Superior temporal gyrus (tissue), 1 donor: ENCODE results near the gene NT5M.

Source experiments
- DNase-seq: peaks from one replicate; pipeline ENCODE4 v3.0.0-alpha.2; 2016; ENCODE audit errors: extremely low spot score

NT5M gene

DNA sequence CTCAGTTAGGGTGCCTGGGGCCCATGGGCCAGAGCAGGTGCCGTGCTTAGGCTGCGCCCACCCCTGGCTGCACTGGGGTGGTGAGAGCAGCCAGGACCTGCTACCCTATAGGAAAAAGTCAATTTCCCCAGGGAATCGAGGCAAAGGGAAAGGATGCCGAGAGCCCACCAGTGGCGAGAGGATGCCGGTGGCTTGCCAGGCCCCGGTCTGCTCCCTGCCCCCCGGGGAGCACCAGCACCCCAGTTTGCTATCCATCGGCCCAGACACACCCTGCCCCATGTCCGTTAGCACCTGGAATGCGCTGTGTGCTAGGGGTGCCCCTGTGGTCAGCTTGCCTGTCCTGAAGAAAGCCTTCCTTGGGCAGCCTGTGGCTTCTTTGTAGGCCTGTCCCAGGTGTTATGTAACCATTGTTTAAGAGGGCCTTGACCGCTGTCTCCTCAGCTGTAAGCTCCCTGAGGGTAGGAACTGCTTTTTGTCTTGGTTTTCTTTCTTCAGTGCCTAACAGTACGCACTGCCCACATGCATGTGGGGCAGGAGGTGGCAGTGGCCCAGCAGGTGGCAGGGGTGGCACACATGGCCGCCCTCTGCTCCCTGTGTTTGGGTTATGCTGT, 40.8 kb downstream of the NT5M start:
- no peak for DNase-seq

DNA sequence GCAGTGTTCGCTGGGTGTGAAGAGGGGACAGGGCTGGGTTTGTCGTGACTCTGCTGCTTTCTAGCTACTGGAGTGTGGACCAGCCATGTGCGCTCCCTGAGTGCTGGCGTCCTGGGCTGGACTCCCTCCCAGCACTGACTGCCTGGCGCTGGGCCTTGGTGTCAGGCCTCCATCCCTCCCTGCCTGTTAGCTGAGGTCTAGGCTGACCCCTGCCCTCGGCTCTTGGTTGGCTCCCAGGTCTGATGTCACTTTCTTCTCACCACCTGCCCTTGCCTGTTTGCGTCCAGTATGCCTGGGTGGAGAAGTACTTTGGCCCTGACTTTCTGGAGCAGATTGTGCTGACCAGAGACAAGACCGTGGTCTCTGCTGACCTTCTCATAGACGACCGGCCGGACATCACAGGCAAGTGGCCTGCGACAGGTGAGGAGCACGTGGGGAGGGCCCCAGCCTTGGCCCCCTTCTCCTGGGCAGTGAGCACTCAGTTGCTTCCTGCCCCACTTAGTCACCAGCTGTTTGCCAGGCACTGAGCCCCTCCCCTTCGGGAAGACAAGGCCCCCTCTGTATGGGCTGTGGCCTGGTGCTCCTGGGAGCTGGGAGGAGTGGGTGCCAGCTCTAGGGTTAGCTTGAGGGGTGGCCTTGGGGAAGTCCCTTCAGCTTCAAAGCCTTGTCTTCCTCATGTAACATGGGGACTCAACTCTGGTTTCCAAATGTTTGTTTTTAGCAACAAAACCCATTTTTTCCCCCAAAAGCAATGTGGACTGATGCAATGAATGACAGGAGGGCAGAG, 41.5 kb downstream of the NT5M start:
- DNase-seq, result no peak

DNA sequence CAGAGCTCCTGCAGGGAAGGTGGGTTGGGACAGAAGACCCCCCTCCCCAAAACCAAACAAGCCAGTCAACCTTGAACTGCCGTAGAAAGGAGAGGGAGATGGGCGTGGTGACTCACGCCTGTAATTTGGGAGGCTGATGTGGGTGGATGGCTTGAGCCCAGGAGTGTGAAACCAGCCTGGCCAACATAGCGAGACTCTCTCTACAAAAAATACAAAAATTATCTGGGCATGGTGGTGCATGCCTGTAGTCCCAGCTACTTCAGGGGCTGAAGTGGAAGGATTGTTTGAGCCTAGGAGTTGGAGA, 42.1 kb downstream of the NT5M start:
- DNase-seq, result no peak

DNA sequence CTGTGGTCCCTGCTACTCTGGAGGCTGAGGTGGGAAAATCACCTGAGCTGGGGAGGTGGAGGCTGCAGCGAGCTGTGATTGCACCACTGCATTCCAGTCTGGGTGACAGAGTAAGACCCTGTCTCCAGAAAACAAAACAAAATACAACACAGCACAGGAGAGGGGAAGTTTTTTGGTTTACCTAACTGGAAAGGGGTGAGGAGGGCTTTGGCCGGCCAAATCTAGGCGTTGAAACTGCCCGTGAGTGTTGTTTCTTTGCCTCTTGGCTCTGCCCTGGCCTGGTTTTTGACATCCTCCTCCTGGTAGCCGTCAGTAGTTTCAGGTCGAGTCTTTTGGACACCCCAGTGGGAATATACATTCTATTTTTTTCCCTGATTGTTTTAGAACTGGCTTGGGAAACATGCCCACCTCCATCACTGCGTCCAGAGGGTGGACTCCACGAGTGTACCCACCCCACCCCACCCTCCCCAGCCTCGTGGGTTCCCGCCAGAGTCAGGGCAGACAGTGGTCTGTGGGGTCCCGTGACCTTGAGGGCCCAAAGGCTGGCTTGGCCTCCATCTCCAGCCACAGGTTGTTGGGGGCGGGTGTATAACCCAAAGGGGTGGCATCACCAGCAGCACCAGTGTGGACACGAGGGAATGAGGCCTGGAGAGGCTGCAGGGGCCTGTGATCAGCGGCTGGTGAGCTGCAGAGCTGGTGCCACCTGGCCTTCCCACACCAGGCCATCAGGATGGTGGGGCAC, 42.7 kb downstream of the NT5M start:
- DNase-seq, result no peak

DNA sequence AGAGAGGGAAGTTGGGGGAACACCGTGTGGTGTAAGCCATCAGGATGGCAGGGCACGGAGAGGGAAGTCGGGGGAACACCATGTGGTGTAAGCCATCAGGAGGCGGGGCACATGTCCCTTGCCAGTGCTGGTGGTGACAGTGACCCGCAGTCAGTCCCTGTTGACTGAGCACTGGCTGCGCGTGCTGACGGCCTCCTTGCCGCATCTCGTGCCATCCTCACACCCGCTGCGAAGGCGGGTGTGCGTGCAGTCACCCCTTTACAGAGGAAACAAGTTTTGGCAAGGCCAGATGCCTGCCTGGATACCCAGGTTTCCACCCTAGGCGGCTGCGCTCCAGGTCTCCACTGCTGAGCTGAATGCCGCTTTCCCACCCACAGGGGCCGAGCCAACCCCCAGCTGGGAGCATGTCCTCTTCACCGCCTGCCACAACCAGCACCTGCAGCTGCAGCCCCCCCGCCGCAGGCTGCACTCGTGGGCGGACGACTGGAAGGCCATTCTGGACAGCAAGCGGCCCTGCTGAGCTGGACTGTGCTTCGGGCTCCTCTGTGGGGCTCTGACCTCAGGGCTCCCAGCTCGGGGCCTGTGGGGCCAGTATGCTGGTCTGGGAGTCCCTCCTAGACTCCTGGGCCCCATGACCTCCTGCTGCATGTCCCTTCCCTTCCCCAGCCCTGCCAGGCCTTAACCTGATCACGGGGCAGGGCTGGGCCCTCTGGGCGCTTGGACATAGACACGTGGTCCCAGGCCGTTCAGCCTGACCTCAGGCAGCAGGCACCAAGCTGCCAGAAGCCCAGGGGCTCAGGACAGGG, 43.5 kb downstream of the NT5M start:
- no peak for DNase-seq

DNA sequence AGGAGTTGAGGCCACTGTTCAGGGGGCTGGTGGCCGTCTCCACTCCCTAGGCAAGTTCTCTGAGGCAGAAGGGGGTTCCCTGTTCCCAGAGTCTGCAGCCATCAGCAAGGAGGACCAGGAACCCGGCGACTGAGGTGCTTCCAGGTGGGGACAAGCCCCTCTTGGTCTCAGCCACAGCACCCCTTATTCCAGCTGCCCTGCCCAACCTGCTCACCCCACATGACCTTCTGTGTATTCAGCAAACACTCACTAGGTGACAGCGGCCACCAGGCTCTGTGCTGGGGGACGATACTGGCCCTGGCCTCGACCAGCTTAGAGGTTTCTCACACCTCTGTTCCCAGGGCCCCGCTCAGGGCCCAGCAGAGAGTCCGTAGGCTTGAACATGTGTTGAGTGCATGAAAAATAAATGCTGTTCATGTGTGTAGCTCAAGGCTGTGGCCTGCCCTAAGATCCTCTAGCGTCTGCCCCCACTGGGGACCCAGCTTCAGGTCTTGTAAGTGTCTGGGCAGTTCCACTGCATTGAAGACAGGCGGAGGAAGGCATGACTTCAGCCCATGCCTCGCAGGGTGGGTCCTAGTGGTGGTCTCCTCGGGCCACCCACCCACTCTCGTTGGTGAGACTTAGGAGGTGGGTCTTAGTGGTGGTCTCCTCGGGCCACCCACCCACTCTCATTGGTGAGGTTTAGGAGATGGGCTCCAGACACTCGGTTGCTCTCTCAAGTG, 44.2 kb downstream of the NT5M start:
- no peak for DNase-seq

DNA sequence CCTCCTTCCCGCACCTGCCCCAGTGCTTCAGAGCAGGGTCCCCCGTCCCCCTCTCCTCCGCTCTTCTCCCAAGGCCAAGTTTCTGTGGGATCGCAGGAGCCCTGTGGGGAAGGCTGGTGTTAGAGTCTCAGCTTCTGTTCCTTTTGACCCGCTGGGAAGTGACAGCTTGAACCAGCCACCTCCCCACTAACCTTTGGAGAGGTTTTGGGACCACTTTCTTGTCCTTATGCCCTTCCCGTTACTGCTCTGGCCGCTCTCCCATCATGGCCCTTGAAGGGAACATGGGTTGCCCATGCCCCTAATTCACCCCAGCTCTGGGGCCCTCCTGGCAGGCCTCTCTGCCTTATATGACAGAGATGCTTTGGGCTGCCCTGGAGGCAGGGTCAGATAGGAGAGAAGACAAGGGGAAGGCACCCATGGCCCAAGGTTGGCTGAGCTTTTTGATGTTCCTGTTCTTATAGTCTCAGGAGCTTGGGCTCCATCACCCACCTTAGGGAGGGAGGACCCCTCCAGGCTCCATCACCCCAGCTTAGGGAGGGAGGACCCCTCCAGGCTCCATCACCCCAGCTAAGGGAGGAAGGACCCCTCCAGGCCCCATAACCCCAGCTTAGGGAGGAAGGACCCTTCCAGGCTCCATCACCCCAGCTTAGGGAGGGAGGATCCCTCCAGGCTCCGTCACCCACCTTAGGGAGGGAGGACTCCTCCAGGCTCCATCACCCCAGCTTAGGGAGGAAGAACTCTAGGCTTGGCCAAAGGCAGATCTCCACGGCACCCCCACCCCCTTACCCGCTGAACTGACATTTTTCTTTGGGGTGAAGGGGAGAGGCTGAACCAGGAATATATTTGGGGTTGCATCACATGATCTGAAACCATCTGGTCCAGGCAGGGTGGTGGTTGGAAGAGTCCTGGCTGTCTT, 45.0 kb downstream of the NT5M start:
- DNase-seq, result no peak

DNA sequence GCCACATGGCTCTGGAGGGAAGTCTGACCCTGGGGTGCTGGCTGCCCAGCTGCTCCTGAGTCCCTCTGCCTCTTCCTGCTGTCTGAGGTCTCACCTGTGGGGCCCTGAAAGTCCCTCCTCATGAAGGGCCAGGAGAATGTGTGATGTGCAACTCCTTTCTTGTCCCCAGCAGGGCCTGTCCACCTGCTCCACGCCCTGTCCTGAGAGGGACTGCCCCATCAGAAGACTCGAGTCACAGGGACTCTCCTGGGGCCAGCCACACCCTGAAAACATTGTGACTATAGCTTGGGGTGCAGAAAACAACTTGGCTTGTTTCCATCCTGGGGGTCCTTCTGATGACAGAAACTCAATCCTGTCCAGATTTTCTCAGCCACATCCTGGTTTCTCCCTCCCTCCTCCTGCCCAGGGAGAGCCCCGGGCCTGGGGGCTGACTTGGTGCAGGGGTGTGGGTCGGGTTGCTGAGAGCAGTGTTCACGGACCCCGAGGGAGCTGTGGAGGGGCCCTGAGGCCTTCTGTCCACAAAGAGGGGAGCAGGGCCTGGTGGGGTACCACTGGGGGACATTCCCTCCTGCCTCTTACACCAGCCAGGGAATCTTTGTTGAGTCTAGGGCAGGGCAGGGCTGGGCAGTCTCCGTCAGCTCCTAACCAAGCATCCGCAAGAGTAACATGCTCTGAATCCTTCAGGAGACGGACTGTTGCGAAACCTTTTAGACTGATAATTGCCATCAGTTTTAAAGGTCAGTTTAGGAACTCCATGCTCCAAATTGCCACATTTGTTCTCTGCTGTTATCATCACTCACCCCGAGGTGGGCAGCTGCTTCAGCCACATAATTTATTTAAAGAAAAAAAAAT, 45.9 kb downstream of the NT5M start:
- DNase-seq, result no peak

DNA sequence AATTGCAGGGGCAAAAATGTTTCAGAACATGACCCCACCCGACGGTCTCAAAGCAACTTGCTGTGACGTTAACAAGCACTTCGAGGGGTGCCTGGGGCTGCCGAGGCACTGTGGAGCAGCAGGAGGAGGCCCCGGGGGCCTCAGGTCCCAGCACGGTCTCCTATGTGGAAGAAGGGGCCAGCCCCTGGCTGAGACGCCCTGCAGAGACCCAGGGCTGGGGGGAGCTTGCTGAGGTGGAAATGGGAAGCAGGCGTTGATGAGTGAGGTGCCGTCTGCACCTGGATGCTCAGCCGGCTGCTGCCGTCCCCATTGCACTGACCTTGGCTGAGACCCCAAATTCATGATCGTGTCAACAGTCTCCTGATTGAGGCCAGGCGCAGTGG, 46.5 kb downstream of the NT5M start:
- DNase-seq, result no peak

DNA sequence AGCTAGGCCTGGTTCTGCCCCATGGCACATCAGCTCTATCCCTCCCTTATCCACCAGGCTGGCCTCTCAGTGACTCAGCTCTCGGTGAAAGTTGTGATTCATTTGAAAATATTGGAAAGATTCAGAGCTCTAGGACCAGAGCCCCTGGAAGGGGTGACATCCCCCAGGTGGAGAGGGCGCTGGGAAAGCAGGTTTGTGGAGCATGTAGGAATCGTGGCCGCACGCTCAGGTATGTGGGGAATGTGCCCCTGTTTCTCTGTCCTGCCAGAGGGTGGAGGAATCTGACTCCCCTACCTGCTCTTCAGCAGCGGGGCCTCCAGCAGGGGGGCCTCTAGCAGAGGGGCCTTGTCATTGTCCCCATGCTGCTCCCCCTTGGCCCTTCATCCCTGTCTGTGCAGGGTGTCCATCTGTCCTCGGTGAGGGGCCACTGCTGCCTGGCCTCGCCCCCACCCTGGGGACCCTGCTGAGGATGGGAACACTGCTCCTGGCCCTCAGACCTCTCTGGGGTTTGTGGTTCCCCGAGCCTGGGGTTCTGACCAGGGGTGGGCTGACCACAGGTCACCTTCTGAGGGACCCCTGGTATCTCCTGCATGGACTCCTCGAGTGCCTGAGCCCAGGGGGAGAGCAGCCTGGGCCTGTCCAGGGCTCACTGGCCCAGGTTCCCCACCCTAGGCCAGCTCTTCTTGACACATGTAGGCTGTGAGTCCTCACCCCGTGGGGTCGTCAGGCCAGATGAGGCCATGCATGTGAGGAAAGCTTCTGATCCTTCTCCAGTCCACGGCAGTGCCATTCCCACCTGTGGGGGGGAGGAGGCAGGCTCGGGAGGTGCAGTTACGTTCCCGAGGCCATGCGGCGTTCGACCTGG, 47.5 kb downstream of the NT5M start:
- DNase-seq, result no peak

DNA sequence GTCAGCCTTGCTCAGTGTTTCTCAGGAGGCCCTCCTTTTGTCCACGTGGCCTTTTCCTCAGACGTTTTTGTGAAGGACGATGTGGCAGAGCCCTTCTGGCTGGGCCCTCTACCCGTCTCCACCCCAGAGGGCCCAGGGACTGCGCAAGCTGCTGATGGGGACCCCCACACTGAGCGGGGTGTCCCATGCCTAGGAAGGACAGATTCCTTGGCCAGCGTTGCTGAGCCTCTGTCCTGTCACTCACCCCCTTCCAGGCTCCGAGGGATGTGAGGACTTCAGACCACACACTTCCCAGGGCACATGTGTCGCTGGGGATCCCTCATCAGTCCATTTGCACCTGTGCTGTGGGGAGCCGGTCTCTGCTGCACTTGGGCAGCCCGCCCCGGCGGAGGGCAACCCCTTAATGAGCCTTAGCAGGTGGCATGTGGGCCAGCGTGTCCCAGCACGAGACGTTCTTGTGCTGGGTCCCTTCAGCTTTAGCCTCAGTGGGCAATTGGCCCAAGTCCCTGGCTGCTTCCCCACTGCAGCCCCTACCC, 48.3 kb downstream of the NT5M start:
- DNase-seq, result no peak

DNA sequence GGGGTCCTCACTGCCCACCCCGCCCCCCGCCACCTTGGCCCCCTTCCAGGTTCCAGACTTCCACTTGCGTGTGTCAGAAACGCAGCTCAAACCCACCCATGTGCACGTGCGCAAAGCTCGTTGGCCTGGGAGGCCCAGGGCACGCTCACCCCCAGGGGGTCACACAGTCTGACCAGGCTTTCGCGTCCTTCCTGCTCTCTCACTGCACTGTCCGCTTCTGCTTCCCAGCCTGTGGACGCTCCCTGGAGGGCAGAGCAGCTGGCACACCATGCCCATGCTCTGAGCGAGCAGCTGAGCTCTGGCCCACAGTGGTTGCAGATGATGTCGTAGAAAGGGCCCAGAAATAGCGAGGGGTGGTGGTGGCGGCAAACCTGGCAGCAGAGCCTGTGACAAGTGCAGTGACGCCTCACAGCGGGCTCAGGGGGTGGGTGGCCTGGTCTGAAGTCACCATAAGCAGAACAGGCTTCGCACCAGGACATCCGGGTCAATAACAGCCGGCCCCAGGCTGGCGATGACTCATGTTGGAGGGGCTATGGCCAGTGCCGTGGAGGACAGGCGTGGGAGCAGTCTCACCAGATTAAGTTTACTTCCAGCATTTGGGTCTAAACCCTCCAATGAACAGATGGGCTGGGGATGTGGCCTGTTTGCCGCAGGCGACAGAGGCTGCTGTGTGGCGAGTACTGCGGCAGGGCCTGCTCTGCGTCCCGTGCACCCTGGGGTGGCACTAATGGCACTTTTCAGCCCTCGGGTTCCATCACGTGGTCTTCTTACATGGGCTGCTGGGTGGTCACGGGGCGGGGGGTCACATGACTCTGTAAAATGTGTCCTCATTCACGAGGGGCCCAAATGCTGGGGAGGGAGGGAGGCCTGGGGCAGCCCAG, 49.0 kb downstream of the NT5M start:
- DNase-seq, result no peak

DNA sequence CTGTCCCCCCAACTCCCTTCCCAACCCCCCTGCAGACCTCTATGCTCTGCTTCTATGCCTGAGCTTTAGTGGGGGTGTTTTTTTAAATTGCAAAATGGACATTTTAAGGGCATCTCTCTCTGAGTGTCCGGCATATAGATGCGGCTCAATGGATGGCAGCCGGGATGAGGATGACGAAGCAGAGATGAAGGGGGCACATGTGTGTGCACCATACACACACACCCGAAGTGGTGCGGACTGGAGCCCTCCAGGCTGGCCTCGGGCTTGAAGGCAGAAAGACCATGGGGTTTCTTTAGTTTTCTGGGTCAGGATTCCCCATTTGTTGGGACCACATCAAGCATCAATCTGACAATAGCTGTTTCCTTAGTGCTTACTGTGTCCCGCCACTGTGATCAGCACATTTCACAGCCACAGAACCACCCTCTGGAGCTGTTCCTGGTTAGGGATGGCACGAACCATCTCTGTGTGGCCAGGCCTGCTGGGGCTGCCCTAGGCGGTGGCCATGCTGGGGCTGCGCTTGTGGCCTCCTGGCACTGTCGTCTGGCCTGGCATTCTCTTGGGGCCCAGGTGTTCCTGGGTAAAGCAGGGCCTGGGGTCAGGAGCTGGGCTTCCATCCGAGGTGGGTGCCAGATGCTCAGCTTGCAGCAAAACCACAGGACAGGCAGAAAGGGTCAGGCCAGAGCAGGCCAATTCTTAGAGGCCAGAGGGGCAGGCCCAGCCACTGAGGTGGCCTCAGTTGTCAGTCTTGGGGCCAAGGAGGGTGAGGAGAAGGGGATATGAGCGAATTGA, 49.9 kb downstream of the NT5M start:
- no peak for DNase-seq

DNA sequence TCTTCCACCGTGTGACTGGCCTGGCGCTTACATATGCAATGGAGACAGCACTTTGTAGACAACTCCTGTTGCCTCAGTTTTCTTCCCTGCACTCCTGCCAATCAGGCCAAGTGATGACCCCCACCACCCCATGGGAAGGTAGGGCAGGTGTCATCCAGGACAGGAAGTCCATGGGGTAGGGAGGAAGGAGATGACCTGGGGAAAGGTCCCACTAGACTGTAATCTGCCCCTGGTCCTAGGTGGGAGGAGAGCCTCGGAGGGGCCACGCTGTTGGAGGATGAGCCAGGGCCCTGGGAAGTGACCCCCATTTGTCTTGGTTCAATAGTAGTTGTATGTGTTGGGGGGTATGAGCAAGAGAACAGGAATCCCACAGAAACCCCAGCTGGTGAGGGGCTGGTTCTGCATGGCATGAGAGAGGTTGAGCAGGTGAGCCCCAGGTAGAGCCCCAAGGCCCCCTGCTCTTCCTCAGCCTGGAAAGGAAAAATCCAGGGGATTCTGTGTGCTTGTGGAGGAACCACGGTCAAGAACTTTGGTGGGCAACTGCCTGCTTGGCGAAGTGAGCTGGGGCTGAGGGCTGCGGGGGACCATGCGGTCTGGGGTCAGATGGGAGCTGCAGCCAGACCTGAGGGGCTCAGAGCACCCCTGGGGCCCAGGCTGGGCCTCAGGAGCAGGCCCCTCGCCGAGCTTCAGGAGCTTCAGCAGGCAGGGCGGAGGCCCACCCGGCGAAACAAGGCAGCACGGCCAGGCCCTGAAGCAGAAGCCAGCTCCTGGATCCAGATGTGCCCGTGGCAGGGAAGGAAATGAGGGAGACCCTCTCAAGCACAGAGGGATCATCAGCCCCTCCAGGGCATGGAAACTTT, 50.7 kb downstream of the NT5M start:
- DNase-seq, result no peak

DNA sequence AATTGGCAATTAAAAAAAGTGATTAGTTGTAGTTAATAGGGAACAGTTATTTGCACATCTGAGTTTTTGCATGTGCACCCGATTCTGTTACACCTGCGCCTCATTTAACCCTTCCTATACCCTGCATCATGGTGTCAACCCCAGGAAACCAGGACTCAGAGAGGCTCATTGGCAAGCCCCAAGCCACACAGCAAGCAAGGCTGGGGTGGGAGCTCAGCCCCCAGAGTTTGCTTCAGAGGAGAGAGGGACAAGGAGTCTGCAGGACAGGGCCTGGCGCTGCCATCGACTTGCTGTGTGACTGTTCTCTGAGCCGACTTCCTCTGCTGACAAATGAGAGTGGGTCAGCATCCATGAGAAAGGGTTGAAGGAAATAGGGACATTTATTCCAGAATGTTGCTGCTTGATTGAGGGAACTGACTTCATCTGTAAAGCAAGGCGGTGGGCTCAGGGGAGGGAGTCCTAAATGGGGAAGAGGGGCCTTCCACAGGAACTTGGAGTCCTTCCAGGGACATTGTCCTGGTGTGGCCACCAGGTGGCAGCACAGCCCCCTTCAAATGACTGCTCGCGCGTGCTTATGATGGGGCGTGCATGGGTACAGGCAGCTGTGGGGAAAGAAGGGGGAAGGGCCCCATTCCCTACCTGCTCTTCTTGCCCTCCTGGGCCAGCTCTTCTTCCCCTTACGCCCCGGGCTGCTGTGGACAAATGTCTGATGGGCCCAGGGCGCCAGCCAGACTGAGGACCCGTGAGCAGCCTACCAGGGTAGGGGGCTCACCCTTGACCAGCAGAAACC, 51.6 kb downstream of the NT5M start:
- DNase-seq, result peak; percentile 88
